Measurements from ENCODE around the gene USE1. TPM values are rescaled to one million over a fixed set of nuclear protein-coding genes. Genes with fewer than 3 reads are reported as not detected.

Gene USE1
- polyA plus RNA-seq, 2 donors = 32.8 to 37.7 TPM

GRCh38 chr19:17255150-17255621, 40.0 kb downstream of the USE1 start:
- no peak overlapping the region for H3K4me3 ChIP-seq (ENCODE audit: low read depth in 1 of 2, low read length in 2 of 2)
- no peaks in the 10 kb centered on the region for H3K36me3 ChIP-seq (ENCODE audit: control insufficient read depth in 2 of 2, insufficient read depth in 2 of 2, low read length in 1 of 2)
- WGBS, 2 donors = 64% methylated on average over 18 of the region's 18 CpGs
- no peak overlapping the region for H3K27ac ChIP-seq (ENCODE audit: low read depth in 2 of 2, low read length in 1 of 2)
- no peaks in the 10 kb centered on the region for H3K27me3 ChIP-seq (ENCODE audit: control insufficient read depth in 1 of 2, insufficient read depth in 2 of 2, low read length in 2 of 2)
- peaks cover 0 to under 1% of the 10 kb centered on the region in 2 donors for H3K4me1 ChIP-seq (ENCODE audit: control insufficient read depth in 2 of 2, insufficient read depth in 2 of 2, low read length in 1 of 2)
- peaks cover 0 to 3% of the 10 kb centered on the region in 2 donors for H3K9me3 ChIP-seq (ENCODE audit: control insufficient read depth in 2 of 2, insufficient read depth in 1 of 2, low read depth in 1 of 2, low read length in 1 of 2)

GRCh38 chr19:17256130-17256529, 41.0 kb downstream of the USE1 start:
- Histone ChIP-seq H3K9me3 (ENCODE audit: control insufficient read depth in 2 of 2, insufficient read depth in 1 of 2, low read depth in 1 of 2, low read length in 1 of 2) (peaks cover 0 to 3% of the 10 kb centered on the region in 2 donors), H3K4me3 (ENCODE audit: low read depth in 1 of 2, low read length in 2 of 2) (no peak overlapping the region), H3K36me3 (ENCODE audit: control insufficient read depth in 2 of 2, insufficient read depth in 2 of 2, low read length in 1 of 2) (no peaks in the 10 kb centered on the region), H3K27ac (ENCODE audit: low read depth in 2 of 2, low read length in 1 of 2) (no peak overlapping the region), H3K27me3 (ENCODE audit: control insufficient read depth in 1 of 2, insufficient read depth in 2 of 2, low read length in 2 of 2) (no peaks in the 10 kb centered on the region), H3K4me1 (ENCODE audit: control insufficient read depth in 2 of 2, insufficient read depth in 2 of 2, low read length in 1 of 2) (peaks cover 0 to 2% of the 10 kb centered on the region in 2 donors)
- 83 to 86% methylated on average over 3 of the region's 3 CpGs for WGBS, 2 donors

DNA sequence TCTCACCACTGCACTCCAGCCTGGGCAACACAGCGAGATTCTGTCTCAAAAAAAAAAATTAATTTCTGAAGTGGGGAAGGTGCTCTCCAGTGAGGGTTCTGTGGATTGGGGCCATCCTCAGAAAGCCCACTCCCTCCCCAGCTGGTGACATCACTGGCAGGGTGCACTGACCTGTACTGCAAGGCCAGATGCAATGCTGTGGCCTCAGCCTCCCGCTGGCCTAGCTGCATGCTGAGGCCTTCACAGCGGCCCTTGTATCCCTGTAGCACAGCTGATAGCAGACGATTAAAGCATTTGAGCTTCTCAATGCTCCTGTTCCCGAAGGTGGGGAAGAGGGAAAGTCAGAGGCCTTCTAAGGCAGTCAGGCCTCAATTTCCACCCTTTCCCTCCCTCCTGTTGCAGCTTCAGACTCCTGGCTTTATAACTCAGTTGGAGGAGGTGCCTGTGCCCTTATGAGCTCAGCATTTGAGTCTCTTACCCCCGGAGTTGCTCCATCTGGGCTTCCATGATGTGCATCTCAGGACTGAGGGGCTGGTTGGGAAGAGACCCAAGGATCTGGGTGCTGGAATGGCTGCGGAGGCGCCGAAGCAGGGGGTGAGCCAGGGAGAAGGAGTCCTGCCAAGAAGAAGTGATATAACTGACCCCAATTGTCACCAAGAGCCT, 44.1 kb downstream of the USE1 start:
- H3K27ac ChIP-seq (ENCODE audit: low read depth in 2 of 2, low read length in 1 of 2) = no peak overlapping the region
- WGBS, 2 donors = 87 to 93% methylated on average over 9 of the region's 9 CpGs
- H3K27me3 ChIP-seq (ENCODE audit: control insufficient read depth in 1 of 2, insufficient read depth in 2 of 2, low read length in 2 of 2) = no peaks in the 10 kb centered on the region
- H3K36me3 ChIP-seq (ENCODE audit: control insufficient read depth in 2 of 2, insufficient read depth in 2 of 2, low read length in 1 of 2) = no peaks in the 10 kb centered on the region
- H3K4me3 ChIP-seq (ENCODE audit: low read depth in 1 of 2, low read length in 2 of 2) = no peak overlapping the region
- peaks cover 0 to 3% of the 10 kb centered on the region in 2 donors for H3K9me3 ChIP-seq (ENCODE audit: control insufficient read depth in 2 of 2, insufficient read depth in 1 of 2, low read depth in 1 of 2, low read length in 1 of 2)
- peaks cover 0 to 2% of the 10 kb centered on the region in 2 donors for H3K4me1 ChIP-seq (ENCODE audit: control insufficient read depth in 2 of 2, insufficient read depth in 2 of 2, low read length in 1 of 2)

GRCh38 chr19:17259934-17260333, 44.8 kb downstream of the USE1 start:
- WGBS, 2 donors = 64 to 69% methylated on average over 1 of the region's 1 CpG
- Histone ChIP-seq H3K4me1 (ENCODE audit: control insufficient read depth in 2 of 2, insufficient read depth in 2 of 2, low read length in 1 of 2) (peaks cover 0 to 2% of the 10 kb centered on the region in 2 donors), H3K36me3 (ENCODE audit: control insufficient read depth in 2 of 2, insufficient read depth in 2 of 2, low read length in 1 of 2) (no peaks in the 10 kb centered on the region), H3K9me3 (ENCODE audit: control insufficient read depth in 2 of 2, insufficient read depth in 1 of 2, low read depth in 1 of 2, low read length in 1 of 2) (peaks cover 0 to 3% of the 10 kb centered on the region in 2 donors), H3K4me3 (ENCODE audit: low read depth in 1 of 2, low read length in 2 of 2) (no peak overlapping the region), H3K27me3 (ENCODE audit: control insufficient read depth in 1 of 2, insufficient read depth in 2 of 2, low read length in 2 of 2) (no peaks in the 10 kb centered on the region), H3K27ac (ENCODE audit: low read depth in 2 of 2, low read length in 1 of 2) (no peak overlapping the region)

DNA sequence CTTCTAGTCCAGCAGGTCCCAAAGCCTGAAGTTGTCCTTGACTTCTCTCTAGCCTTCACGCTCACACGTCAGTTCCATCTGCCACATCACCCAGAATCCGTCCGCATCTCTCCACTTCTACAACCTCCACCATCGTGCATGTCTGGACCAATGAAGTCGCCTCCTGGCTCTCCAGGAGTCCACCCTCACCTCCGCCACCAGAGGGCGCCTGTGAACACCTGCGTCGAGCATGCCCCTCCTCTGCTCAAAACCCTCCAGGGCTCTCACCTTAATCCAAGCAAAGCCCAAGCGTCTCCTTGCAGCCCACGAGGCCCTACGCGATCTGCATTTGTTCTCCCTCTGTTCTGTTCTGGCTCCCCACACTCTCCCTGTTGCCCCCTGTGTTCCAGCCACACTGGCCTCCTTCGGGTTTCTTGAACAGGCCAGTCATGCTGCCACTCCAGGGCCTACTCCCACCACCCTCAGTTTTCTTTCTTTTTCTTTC, 45.7 kb downstream of the USE1 start:
- H3K27me3 ChIP-seq (ENCODE audit: control insufficient read depth in 1 of 2, insufficient read depth in 2 of 2, low read length in 2 of 2) = no peaks in the 10 kb centered on the region
- peaks cover 0 to 2% of the 10 kb centered on the region in 2 donors for H3K4me1 ChIP-seq (ENCODE audit: control insufficient read depth in 2 of 2, insufficient read depth in 2 of 2, low read length in 1 of 2)
- no peak overlapping the region for H3K4me3 ChIP-seq (ENCODE audit: low read depth in 1 of 2, low read length in 2 of 2)
- H3K9me3 ChIP-seq (ENCODE audit: control insufficient read depth in 2 of 2, insufficient read depth in 1 of 2, low read depth in 1 of 2, low read length in 1 of 2) = peaks cover 0 to 3% of the 10 kb centered on the region in 2 donors
- no peaks in the 10 kb centered on the region for H3K36me3 ChIP-seq (ENCODE audit: control insufficient read depth in 2 of 2, insufficient read depth in 2 of 2, low read length in 1 of 2)
- H3K27ac ChIP-seq (ENCODE audit: low read depth in 2 of 2, low read length in 1 of 2) = no peak overlapping the region
- WGBS, 2 donors = 16 to 21% methylated on average over 15 of the region's 15 CpGs

- no peaks in the 10 kb centered on the region for H3K36me3 ChIP-seq (ENCODE audit: control insufficient read depth in 2 of 2, insufficient read depth in 2 of 2, low read length in 1 of 2)
- WGBS, 2 donors = 68 to 71% methylated on average over 16 of the region's 16 CpGs
- peaks cover 0 to 2% of the 10 kb centered on the region in 2 donors for H3K4me1 ChIP-seq (ENCODE audit: control insufficient read depth in 2 of 2, insufficient read depth in 2 of 2, low read length in 1 of 2)
- H3K27me3 ChIP-seq (ENCODE audit: control insufficient read depth in 1 of 2, insufficient read depth in 2 of 2, low read length in 2 of 2) = no peaks in the 10 kb centered on the region
- H3K4me3 ChIP-seq (ENCODE audit: low read depth in 1 of 2, low read length in 2 of 2) = no peak overlapping the region
- no peak overlapping the region for H3K27ac ChIP-seq (ENCODE audit: low read depth in 2 of 2, low read length in 1 of 2)
- peaks cover 0 to 3% of the 10 kb centered on the region in 2 donors for H3K9me3 ChIP-seq (ENCODE audit: control insufficient read depth in 2 of 2, insufficient read depth in 1 of 2, low read depth in 1 of 2, low read length in 1 of 2)
These were observed 47.4 kb downstream of the USE1 start for GRCh38 chr19:17262557-17262956.

DNA sequence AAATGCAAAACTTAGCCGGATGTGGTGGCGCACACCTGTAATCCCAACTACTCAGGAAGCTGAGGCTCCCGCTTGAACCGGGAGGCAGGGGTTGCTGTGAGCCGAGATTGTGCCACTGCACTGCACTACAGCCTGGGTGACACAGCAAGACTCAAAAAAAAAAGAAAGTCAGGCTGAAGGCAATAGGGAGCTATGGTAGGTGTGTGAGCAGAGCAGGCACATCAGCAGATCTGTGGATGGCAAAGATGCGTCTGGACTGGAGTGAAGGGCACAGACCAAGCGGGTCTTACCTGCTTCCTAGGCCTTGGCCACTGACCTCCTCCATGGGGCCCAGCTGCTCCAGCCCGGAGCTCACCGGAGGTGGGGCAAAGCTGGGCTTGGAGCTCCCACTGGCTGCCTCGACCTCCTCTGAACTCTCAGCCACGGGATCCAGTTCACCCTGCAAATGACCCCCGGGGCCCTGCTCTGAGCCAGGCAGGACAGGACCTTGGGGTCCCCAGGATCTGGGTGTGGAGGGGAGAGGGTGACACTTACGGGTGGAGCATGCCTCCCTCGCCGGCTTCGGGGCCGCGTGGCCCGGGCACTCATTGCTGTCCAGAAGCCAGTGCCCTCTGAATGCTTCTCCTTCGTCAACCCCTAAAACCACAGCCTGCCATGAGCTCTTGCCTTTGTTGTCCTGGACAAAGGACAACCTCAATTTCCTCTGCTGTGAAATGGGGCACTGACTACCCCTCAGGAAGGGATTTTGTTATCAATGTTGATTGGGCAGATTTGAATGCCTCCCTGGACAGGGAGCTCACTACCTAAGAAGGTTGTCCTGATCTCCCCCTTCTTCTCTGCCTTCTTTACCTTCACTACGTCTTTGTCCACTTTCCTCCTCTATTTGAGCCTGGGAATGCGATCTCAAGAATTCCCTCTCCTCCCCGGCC, 48.8 kb downstream of the USE1 start:
- 77 to 84% methylated on average over 23 of the region's 23 CpGs for WGBS, 2 donors
- H3K4me3 ChIP-seq (ENCODE audit: low read depth in 1 of 2, low read length in 2 of 2) = peak overlapping the region in 1 of 2 donors; percentile 35
- peaks cover 3 to 6% of the 10 kb centered on the region in 2 donors for H3K4me1 ChIP-seq (ENCODE audit: control insufficient read depth in 2 of 2, insufficient read depth in 2 of 2, low read length in 1 of 2)
- H3K36me3 ChIP-seq (ENCODE audit: control insufficient read depth in 2 of 2, insufficient read depth in 2 of 2, low read length in 1 of 2) = peaks cover 0 to 4% of the 10 kb centered on the region in 2 donors
- H3K9me3 ChIP-seq (ENCODE audit: control insufficient read depth in 2 of 2, insufficient read depth in 1 of 2, low read depth in 1 of 2, low read length in 1 of 2) = peaks cover 0 to 3% of the 10 kb centered on the region in 2 donors
- H3K27me3 ChIP-seq (ENCODE audit: control insufficient read depth in 1 of 2, insufficient read depth in 2 of 2, low read length in 2 of 2) = no peaks in the 10 kb centered on the region
- H3K27ac ChIP-seq (ENCODE audit: low read depth in 2 of 2, low read length in 1 of 2) = no peak overlapping the region

- 33 to 42% methylated on average over 5 of the region's 5 CpGs for WGBS, 2 donors
- no peak within 1 kb of the TSS for H3K27ac ChIP-seq (ENCODE audit: low read depth in 2 of 2, low read length in 1 of 2)
- H3K36me3 ChIP-seq (ENCODE audit: control insufficient read depth in 2 of 2, insufficient read depth in 2 of 2, low read length in 1 of 2) = peaks cover 0 to 5% of the 10 kb centered on the region in 2 donors
- H3K27me3 ChIP-seq (ENCODE audit: control insufficient read depth in 1 of 2, insufficient read depth in 2 of 2, low read length in 2 of 2) = no peaks in the 10 kb centered on the region
- no peaks in the 10 kb centered on the region for H3K9me3 ChIP-seq (ENCODE audit: control insufficient read depth in 2 of 2, insufficient read depth in 1 of 2, low read depth in 1 of 2, low read length in 1 of 2)
- H3K4me1 ChIP-seq (ENCODE audit: control insufficient read depth in 2 of 2, insufficient read depth in 2 of 2, low read length in 1 of 2) = peaks cover 3 to 6% of the 10 kb centered on the region in 2 donors
- peak within 1 kb of the TSS in 1 of 2 donors; percentile 35 for H3K4me3 ChIP-seq (ENCODE audit: low read depth in 1 of 2, low read length in 2 of 2)
These were observed 49.5 kb downstream of the USE1 start, which contains the start of gene USHBP1 for GRCh38 chr19:17264641-17264979. Gene USHBP1, minus strand, starts transcription at chr19:17264745. Its CDS starts 446 bp downstream, at chr19:17264299.

- no peaks in the 10 kb centered on the region for H3K9me3 ChIP-seq (ENCODE audit: control insufficient read depth in 2 of 2, insufficient read depth in 1 of 2, low read depth in 1 of 2, low read length in 1 of 2)
- H3K36me3 ChIP-seq (ENCODE audit: control insufficient read depth in 2 of 2, insufficient read depth in 2 of 2, low read length in 1 of 2) = peaks cover 0 to 5% of the 10 kb centered on the region in 2 donors
- peaks cover 3 to 4% of the 10 kb centered on the region in 2 donors for H3K4me1 ChIP-seq (ENCODE audit: control insufficient read depth in 2 of 2, insufficient read depth in 2 of 2, low read length in 1 of 2)
- no peaks in the 10 kb centered on the region for H3K27me3 ChIP-seq (ENCODE audit: control insufficient read depth in 1 of 2, insufficient read depth in 2 of 2, low read length in 2 of 2)
- WGBS, 2 donors = 86 to 89% methylated on average over 7 of the region's 7 CpGs
- no peak overlapping the region for H3K4me3 ChIP-seq (ENCODE audit: low read depth in 1 of 2, low read length in 2 of 2)
- no peak overlapping the region for H3K27ac ChIP-seq (ENCODE audit: low read depth in 2 of 2, low read length in 1 of 2)
These were observed 50.9 kb downstream of the USE1 start for GRCh38 chr19:17266026-17266425.
